Left lung (tissue), 10 donors: Measurements from ENCODE around the gene HBB. TPM values are rescaled to one million over a fixed set of nuclear protein-coding genes. Genes with fewer than 3 reads are reported as not detected.

Source experiments
- ATAC-seq: fragments of 200-7000 bp; cut with Tn5 transposase; one replicate; pipeline ENCODE4 v1.9.1; 2020; ENCODE audit warnings: moderate library complexity
- DNase-seq, 4 donors: peaks; one replicate each; pipeline ENCODE4 v3.0.0-alpha.2; 2013 to 2020
- H3K27ac ChIP-seq, 2 donors: fragments of 200-600 bp; sonication (generic) in 1 of 2; one replicate each; pipeline versions ENCODE4 v1.5.0 to v1.8.0; 2020 to 2021
- H3K27me3 ChIP-seq, 2 donors: fragments of 200-600 bp; sonication (generic) in 1 of 2; one replicate each; pipeline versions ENCODE4 v1.5.0 to v1.8.0; 2020 to 2021
- H3K36me3 ChIP-seq, 2 donors: fragments of 200-600 bp; sonication (generic) in 1 of 2; one replicate each; pipeline versions ENCODE4 v1.5.0 to v1.8.0; 2020 to 2021
- H3K4me1 ChIP-seq, 2 donors: fragments of 200-600 bp; one replicate each; pipeline ENCODE4 v1.8.0; 2021
- H3K4me3 ChIP-seq, 2 donors: fragments of 200-600 bp; sonication (generic) in 1 of 2; one replicate each; pipeline versions ENCODE4 v1.5.0 to v1.8.0; 2020 to 2021; ENCODE audit warnings: mild to moderate bottlenecking in 1 of 2
- H3K9me3 ChIP-seq, 2 donors: fragments of 200-600 bp; sonication (generic) in 1 of 2; one replicate each; pipeline versions ENCODE4 v1.5.0 to v1.8.0; 2020 to 2021
- CTCF ChIP-seq, 2 donors: fragments of 200-600 bp; sonication (generic) in 1 of 2; IDR thresholded peaks; one replicate each; pipeline versions ENCODE4 v1.5.0 to v1.8.0; 2021; ENCODE audit warnings: antibody characterized with exemption in 2 of 2
- intact Hi-C, 2 donors: fragments of 100-400 bp; cut with DNase I; formaldehyde crosslinking; loops; one replicate each; pipeline versions ENCODE4 v1.11.2 to v1.14.2; 2022
- polyA plus RNA-seq, 6 donors: library from polyadenylated mRNA; unstranded; fragments of 120-200 nt; gene quantifications; one replicate each; pipeline ENCODE4 v1.2.1, GENCODE V29; 2013; ENCODE audit not compliant: insufficient read length in 6 of 6
- total RNA-seq, 2 donors: library from RNA; stranded (reverse); fragmentation: NEBNext Ultra II Directional; extraction: Animal tissue kit (Norgen Biotek cat#: 25700); gene quantifications; one replicate each; pipeline ENCODE4 v1.2.1, GENCODE V29; 2021
- donor health status: DM: no; HTN: yes; CAD: no.
- donor health status: DM: no; HTN: no; CAD: no.

The HBB gene
- total and polyA plus RNA-seq, 8 donors: 137 to 967 (median 260) TPM

GRCh38 chr11:5241458-5241857 is 14.6 kb upstream of the HBB start:
- Histone ChIP-seq H3K27me3 (no peaks in the 10 kb centered on the region), H3K4me1 (no peaks in the 10 kb centered on the region), H3K9me3 (no peaks in the 10 kb centered on the region), H3K27ac (no peak overlapping the region), H3K4me3 (no peak overlapping the region), H3K36me3 (no peaks in the 10 kb centered on the region)
- no peak for TF ChIP-seq CTCF (IDR thresholded peaks at IDR 0.05)
- no peak for DNase-seq
- intact Hi-C loops: no loop called here
- no peak for ATAC-seq

GRCh38 chr11:5240458-5240857 is 13.6 kb upstream of the HBB start:
- H3K4me1 ChIP-seq: no peaks in the 10 kb centered on the region
- intact Hi-C loops: no loop called here
- no peak for TF ChIP-seq CTCF (IDR thresholded peaks at IDR 0.05)
- DNase-seq (no peak), ATAC-seq (no peak)
- H3K27me3 ChIP-seq: no peaks in the 10 kb centered on the region
- H3K4me3 ChIP-seq: no peak overlapping the region
- H3K27ac ChIP-seq: no peak overlapping the region
- no peaks in the 10 kb centered on the region for H3K36me3 ChIP-seq
- H3K9me3 ChIP-seq: no peaks in the 10 kb centered on the region

GRCh38 chr11:5240056-5240455 is 13.2 kb upstream of the HBB start:
- ATAC-seq (no peak), DNase-seq (no peak)
- no peaks in the 10 kb centered on the region for H3K4me1 ChIP-seq
- H3K36me3 ChIP-seq: no peaks in the 10 kb centered on the region
- intact Hi-C loops: no loop called here
- H3K4me3 ChIP-seq: no peak overlapping the region
- no peaks in the 10 kb centered on the region for H3K9me3 ChIP-seq
- TF ChIP-seq CTCF (IDR thresholded peaks at IDR 0.05): no peak
- H3K27ac ChIP-seq: no peak overlapping the region
- H3K27me3 ChIP-seq: no peaks in the 10 kb centered on the region

GRCh38 chr11:5239046-5239445 is 12.2 kb upstream of the HBB start:
- intact Hi-C loops: no loop called here
- Histone ChIP-seq H3K27me3 (no peaks in the 10 kb centered on the region), H3K4me1 (no peaks in the 10 kb centered on the region), H3K27ac (no peak overlapping the region), H3K9me3 (no peaks in the 10 kb centered on the region), H3K4me3 (no peak overlapping the region), H3K36me3 (no peaks in the 10 kb centered on the region)
- DNase-seq: no peak
- no peak for ATAC-seq
- TF ChIP-seq CTCF (IDR thresholded peaks at IDR 0.05): no peak

- no peak for DNase-seq
- no peaks in the 10 kb centered on the region for H3K36me3 ChIP-seq
- intact Hi-C loops: no loop called here
- H3K27me3 ChIP-seq: no peaks in the 10 kb centered on the region
- no peaks in the 10 kb centered on the region for H3K9me3 ChIP-seq
- no peaks in the 10 kb centered on the region for H3K4me1 ChIP-seq
- no peak for ATAC-seq
- no peak overlapping the region for H3K4me3 ChIP-seq
- TF ChIP-seq CTCF (IDR thresholded peaks at IDR 0.05): no peak
- H3K27ac ChIP-seq: no peak overlapping the region
These were observed 11.6 kb upstream of the HBB start for GRCh38 chr11:5238486-5238885.
